Breast epithelium (tissue), 3 donors: Measurements from ENCODE around the gene WDFY2.

ENCODE experiments used
- CTCF ChIP-seq, 3 donors: fragments of 450-650 bp; IDR thresholded peaks; one replicate each; pipeline ENCODE4 v1.5.1; 2016 to 2017; ENCODE audit warnings: antibody characterized with exemption in 3 of 3, mild to moderate bottlenecking in 3 of 3, moderate library complexity in 3 of 3
- POLR2A ChIP-seq: fragments of 450-650 bp; IDR thresholded peaks from one replicate; pipeline ENCODE4 v1.6.1; 2016; ENCODE audit warnings: antibody characterized with exemption, mild to moderate bottlenecking, moderate library complexity

DNA sequence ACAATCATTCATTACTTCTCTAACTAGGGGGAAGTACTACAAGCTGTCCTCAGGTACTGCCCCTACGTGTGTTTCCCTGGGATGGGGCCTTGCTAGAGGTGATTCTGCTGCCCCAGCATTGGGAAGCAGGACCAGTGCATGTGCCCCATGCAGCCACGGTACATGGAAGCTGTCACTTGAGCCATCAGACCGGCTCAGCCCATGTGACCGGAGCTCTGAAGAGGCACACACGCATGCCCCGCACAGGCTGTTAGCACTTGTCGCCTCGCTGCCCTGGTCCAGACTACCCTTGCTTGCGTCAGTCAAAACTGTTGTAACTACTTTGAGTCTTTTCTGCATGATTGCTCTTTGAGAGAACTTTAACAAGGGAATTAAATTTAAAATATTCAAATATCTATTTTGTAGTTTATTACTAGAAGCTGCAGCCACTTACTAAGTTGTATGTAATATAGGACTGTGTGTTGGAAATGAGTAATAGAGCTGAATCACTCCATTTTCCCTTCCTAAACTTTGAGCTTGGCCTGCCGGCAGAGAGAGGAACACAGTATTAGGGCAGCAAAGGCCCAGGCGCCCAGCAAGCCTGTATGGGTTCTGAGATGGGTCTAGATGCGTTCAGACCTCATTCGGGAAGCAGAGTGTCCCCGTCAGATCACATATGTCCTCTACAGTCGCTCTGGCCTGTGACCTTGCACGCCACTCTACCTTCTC lies 177.5 kb downstream of the WDFY2 start:
- no peak for TF ChIP-seq CTCF (IDR thresholded peaks at IDR 0.05)
- TF ChIP-seq POLR2A, result no peak
